NCI-H1694 treated with DMSO at 0.1 percent for 48 hours (cell line): ENCODE measurements around the gene PACSIN1.

Experiments used
- DNase-seq: peaks from one replicate; lab custom pipeline; 2025; lab: John Stamatoyannopoulos, UW

PACSIN1 gene

GRCh38 chr6:34515473-34516387 is 49.9 kb downstream of the PACSIN1 start:
- no peak for DNase-seq

GRCh38 chr6:34516391-34517324 is 50.8 kb downstream of the PACSIN1 start:
- no peak for DNase-seq

GRCh38 chr6:34517461-34517881 is 51.6 kb downstream of the PACSIN1 start:
- DNase-seq = no peak

- DNase-seq = no peak
Measured at GRCh38 chr6:34517966-34518365, 52.1 kb downstream of the PACSIN1 start.

- DNase-seq = no peak
Measured at GRCh38 chr6:34518669-34519365, 52.9 kb downstream of the PACSIN1 start.

GRCh38 chr6:34519971-34520644 is 54.2 kb downstream of the PACSIN1 start:
- DNase-seq = no peak

GRCh38 chr6:34520645-34521462 is 55.0 kb downstream of the PACSIN1 start:
- no peak for DNase-seq

- DNase-seq = no peak
Measured at GRCh38 chr6:34521463-34522285, 55.8 kb downstream of the PACSIN1 start.

- no peak for DNase-seq
Measured at GRCh38 chr6:34522761-34523160, 56.9 kb downstream of the PACSIN1 start.

GRCh38 chr6:34523441-34524206 is 57.7 kb downstream of the PACSIN1 start:
- DNase-seq = no peak

GRCh38 chr6:34524499-34524898 is 58.6 kb downstream of the PACSIN1 start:
- DNase-seq = no peak

- no peak for DNase-seq
Measured at GRCh38 chr6:34524971-34525370, 59.1 kb downstream of the PACSIN1 start.

GRCh38 chr6:34525431-34526175 is 59.7 kb downstream of the PACSIN1 start:
- DNase-seq = no peak

GRCh38 chr6:34526241-34526972 is 60.5 kb downstream of the PACSIN1 start:
- no peak for DNase-seq

GRCh38 chr6:34526992-34527728 is 61.3 kb downstream of the PACSIN1 start:
- DNase-seq = peak; percentile 68

GRCh38 chr6:34527751-34528670 is 62.1 kb downstream of the PACSIN1 start:
- no peak for DNase-seq
